Adipocyte (in vitro differentiated cells): ENCODE results near the gene MAPKAPK3.
A peak's percentile ranks its signal among the peaks of the same experiment; 100 is the strongest.
"Not testable (repeated sequence)": the region's sequence is repeated elsewhere in the genome, so short reads cannot be mapped to it uniquely, and the experiment has no call there.

Experiments used
- DNase-seq: peaks from one replicate; pipeline ENCODE4 v3.0.0-alpha.2; 2015; ENCODE audit warnings: low read depth
- H3K27me3 ChIP-seq: replicated peaks from 2 replicates; pipeline ENCODE4 v1.7.0; 2013; ENCODE audit warnings: mild to moderate bottlenecking, low read length, moderate library complexity; ENCODE audit not compliant: control insufficient read depth, insufficient read depth
- H3K36me3 ChIP-seq: 2 replicates; pipeline ENCODE4 v1.7.0; 2013; ENCODE audit warnings: low read length, mild to moderate bottlenecking, moderate library complexity; ENCODE audit not compliant: control insufficient read depth, insufficient read depth, severe bottlenecking
- H3K4me1 ChIP-seq: 2 replicates; pipeline ENCODE4 v1.7.0; 2013; ENCODE audit warnings: mild to moderate bottlenecking, low read length, moderate library complexity; ENCODE audit not compliant: control insufficient read depth, insufficient read depth
- H3K4me3 ChIP-seq: 2 replicates; pipeline ENCODE4 v1.7.0; 2013; ENCODE audit warnings: mild to moderate bottlenecking, low read length, moderate library complexity
- H3K9ac ChIP-seq: 2 replicates; pipeline ENCODE4 v1.7.0; 2013; ENCODE audit warnings: mild to moderate bottlenecking, low read length, moderate library complexity
- H3K9me3 ChIP-seq: 2 replicates; pipeline ENCODE4 v1.7.0; 2013; ENCODE audit warnings: mild to moderate bottlenecking, low read length, moderate library complexity; ENCODE audit not compliant: control insufficient read depth

MAPKAPK3 gene

GRCh38 chr3:50665081-50665840 lies 48.3 kb downstream of the MAPKAPK3 start:
- H3K27me3 ChIP-seq, result no peaks in the 10 kb centered on the region
- no peaks in the 10 kb centered on the region for H3K9me3 ChIP-seq
- H3K4me3 ChIP-seq, result no peak overlapping the region
- peaks cover 12% of the 10 kb centered on the region for H3K4me1 ChIP-seq
- DNase-seq, result no peak
- no peak overlapping the region for H3K9ac ChIP-seq
- no peaks in the 10 kb centered on the region for H3K36me3 ChIP-seq

DNA sequence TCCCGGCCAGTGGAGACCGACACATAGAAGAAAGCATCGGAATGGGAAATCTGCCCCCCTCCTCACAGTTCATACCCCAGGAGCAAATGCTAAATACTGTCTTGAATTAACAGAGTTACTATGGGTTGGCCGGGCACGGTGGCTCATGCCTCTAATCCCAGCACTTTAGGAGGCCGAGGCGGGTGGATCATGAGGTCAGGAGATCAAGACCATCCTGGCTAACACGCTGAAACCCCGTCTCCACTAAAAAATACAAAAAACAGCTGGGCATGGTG lies 48.8 kb downstream of the MAPKAPK3 start:
- H3K4me3 ChIP-seq, H3K36me3 ChIP-seq, H3K27me3 ChIP-seq, DNase-seq, H3K9me3 ChIP-seq, H3K9ac ChIP-seq: not testable (repeated sequence)
- peaks cover 12% of the 10 kb centered on the region for H3K4me1 ChIP-seq

DNA sequence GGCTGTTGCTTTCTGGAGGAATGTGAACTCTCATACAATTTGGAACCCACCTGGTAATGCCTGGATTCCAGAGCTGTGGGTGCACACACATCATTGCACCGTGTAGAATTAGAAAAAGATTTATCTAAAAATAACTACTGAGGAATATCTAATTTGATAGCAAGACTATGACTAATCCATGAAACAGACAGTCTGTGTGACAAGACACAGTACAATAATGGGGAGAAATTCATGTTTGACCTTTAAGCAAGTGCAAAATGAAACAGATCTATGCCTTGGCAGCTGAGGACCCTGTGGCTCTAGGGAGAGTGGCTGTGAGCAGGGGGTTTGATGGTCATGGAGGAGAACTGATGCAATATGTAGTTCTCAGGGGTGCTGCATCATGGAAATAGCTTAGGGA lies 49.9 kb downstream of the MAPKAPK3 start:
- peaks cover 12% of the 10 kb centered on the region for H3K4me1 ChIP-seq
- no peaks in the 10 kb centered on the region for H3K9me3 ChIP-seq
- H3K36me3 ChIP-seq, result no peaks in the 10 kb centered on the region
- H3K9ac ChIP-seq, result no peak overlapping the region
- no peak for DNase-seq
- H3K4me3 ChIP-seq, result no peak overlapping the region
- no peaks in the 10 kb centered on the region for H3K27me3 ChIP-seq

DNA sequence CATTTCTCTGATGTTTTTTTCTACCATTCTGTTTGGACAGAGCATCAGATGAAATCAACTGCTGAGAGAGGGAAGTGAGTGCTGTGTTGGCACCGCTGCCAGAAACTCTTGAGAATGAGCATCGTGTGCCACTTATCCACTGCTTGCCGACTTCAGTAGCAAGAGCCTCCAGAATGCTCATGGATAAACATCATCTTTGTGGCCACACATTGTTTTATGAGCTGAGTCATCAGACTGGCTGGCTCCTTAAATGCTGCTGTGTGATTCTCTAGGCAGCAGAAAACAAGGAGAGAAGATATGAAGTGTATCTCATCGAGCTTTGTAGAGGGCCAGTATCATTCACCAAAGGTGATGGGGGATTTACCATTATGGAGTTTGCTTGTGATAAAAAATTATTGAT lies 54.4 kb downstream of the MAPKAPK3 start:
- peaks cover 9% of the 10 kb centered on the region for H3K27me3 ChIP-seq
- no peaks in the 10 kb centered on the region for H3K36me3 ChIP-seq
- no peaks in the 10 kb centered on the region for H3K9me3 ChIP-seq
- H3K4me1 ChIP-seq, result peaks cover 10% of the 10 kb centered on the region
- no peak overlapping the region for H3K4me3 ChIP-seq
- H3K9ac ChIP-seq, result no peak overlapping the region
- DNase-seq, result peak; percentile 62

GRCh38 chr3:50672656-50673055 lies 55.7 kb downstream of the MAPKAPK3 start:
- no peak for DNase-seq
- Histone ChIP-seq H3K9me3 (no peaks in the 10 kb centered on the region), H3K27me3 (peaks cover 20% of the 10 kb centered on the region)

GRCh38 chr3:50673931-50674330 lies 57.0 kb downstream of the MAPKAPK3 start:
- Histone ChIP-seq H3K9ac (no peak overlapping the region), H3K9me3 (no peaks in the 10 kb centered on the region), H3K4me3 (no peak overlapping the region), H3K27me3 (peaks cover 22% of the 10 kb centered on the region), H3K36me3 (no peaks in the 10 kb centered on the region), H3K4me1 (no peaks in the 10 kb centered on the region)
- no peak for DNase-seq

More at GRCh38 chr3:50672656-50673055, 55.7 kb downstream of the MAPKAPK3 start:
- Histone ChIP-seq H3K36me3 (no peaks in the 10 kb centered on the region), H3K9ac (no peak overlapping the region), H3K4me1 (no peaks in the 10 kb centered on the region), H3K4me3 (no peak overlapping the region)

GRCh38 chr3:50674349-50675178 lies 57.6 kb downstream of the MAPKAPK3 start, which contains the start of gene DOCK3:
DOCK3 (plus strand) TSS chr3:50674927; CDS start chr3:50675264, 337 bp downstream.
- Histone ChIP-seq H3K4me3 (peak within 1 kb of the TSS; percentile 76), H3K9ac (peak within 1 kb of the TSS; percentile 22), H3K36me3 (no peaks in the 10 kb centered on the region), H3K9me3 (no peaks in the 10 kb centered on the region), H3K4me1 (no peaks in the 10 kb centered on the region), H3K27me3 (peaks cover 22% of the 10 kb centered on the region)
- peak; percentile 88 for DNase-seq

DNA sequence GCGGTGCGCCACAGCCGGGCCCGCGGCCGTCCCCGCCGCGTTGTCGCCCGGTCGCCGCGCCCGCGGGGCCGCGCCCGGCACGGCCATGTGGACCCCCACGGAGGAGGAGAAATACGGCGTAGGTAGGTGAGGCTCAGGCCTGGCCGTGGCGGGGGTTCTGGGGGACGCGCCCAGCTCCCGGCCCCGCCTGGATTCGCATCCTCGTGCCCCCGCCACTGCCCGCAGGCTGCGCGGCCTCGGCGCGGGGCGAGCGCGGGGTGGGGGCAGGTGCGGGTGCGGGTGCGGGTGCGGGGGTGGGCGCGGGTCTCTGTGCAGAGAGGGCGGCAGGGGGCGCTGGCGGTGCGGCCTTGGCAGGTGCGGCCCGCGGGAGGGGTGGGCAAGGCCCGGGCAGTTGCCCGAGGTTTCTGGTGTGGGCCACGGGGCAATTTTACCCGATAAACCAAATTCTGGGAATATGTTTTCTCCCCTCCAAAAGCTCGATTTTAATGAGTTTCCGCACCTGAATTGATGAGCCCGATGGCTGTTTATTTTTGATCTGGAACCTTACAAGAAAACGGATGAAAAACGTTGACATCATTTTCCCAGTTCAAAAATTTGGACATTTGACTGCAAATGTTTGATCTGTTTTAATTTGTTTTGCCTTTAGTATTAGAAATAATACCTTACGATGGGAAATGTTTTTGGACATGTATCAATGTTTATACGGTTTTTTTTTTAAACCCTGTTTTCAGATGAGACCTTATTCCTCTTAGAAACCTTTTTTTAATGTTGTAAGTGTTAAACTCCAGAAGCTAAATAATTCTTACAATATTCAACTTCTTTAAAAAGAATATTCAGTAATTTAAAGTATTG lies 58.5 kb downstream of the MAPKAPK3 start:
- Histone ChIP-seq H3K9me3 (no peaks in the 10 kb centered on the region), H3K27me3 (peaks cover 22% of the 10 kb centered on the region), H3K4me3 (peak overlapping the region; percentile 76), H3K36me3 (no peaks in the 10 kb centered on the region), H3K9ac (peak overlapping the region; percentile 22), H3K4me1 (no peaks in the 10 kb centered on the region)
- DNase-seq, result peak; percentile 21

DNA sequence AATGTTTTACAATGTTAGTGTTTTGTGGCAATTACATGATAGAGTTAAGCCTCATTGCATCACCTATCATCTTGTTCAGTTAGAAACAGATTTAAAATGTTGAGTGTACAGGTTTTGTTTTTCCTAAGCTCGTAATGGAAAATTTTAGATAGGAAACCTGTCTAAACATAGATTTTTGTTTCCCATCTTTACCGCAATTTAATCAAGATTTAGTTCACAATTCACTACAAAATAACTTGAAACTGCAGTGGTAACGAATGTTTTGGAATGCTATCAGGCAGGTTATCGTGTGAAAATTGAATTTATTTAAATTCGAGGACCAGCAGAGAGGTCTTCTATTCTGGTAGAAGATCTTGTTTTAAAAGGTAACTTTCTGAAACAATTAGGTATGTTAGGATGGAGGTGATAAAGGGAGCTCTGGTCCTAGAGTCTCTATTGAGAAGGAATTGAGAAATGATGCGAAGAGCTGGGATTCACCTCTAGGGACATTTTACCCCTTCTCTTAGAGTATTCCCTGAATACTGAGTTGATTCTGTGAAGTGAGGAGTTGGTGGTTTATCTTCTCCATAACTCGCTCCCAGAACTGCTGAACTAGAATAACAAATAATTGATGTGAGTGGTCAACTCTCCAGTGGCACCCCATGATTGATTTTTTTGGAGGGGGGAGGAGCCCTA lies 59.2 kb downstream of the MAPKAPK3 start:
- H3K4me3 ChIP-seq, result peak overlapping the region; percentile 76
- no peaks in the 10 kb centered on the region for H3K36me3 ChIP-seq
- no peaks in the 10 kb centered on the region for H3K4me1 ChIP-seq
- H3K9ac ChIP-seq, result no peak overlapping the region
- H3K9me3 ChIP-seq, result no peaks in the 10 kb centered on the region
- H3K27me3 ChIP-seq, result peaks cover 22% of the 10 kb centered on the region
- no peak for DNase-seq

- no peak overlapping the region for H3K4me3 ChIP-seq
- H3K4me1 ChIP-seq, result peaks cover 3% of the 10 kb centered on the region
- no peak for DNase-seq
- no peak overlapping the region for H3K9ac ChIP-seq
- no peaks in the 10 kb centered on the region for H3K27me3 ChIP-seq
- H3K36me3 ChIP-seq, result no peaks in the 10 kb centered on the region
- H3K9me3 ChIP-seq, result no peaks in the 10 kb centered on the region
Measured at GRCh38 chr3:50687127-50687751, 70.3 kb downstream of the MAPKAPK3 start.
